ENCODE data around the gene ORAI1.

The ORAI1 gene

DNA sequence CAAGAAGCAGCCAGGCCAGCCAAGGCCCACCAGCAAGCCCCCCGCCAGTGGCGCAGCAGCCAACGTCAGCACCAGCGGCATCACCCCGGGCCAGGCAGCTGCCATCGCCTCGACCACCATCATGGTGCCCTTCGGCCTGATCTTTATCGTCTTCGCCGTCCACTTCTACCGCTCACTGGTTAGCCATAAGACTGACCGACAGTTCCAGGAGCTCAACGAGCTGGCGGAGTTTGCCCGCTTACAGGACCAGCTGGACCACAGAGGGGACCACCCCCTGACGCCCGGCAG lies 15.0 kb downstream of the ORAI1 start:
- TF ChIP-seq, protein P1, sequence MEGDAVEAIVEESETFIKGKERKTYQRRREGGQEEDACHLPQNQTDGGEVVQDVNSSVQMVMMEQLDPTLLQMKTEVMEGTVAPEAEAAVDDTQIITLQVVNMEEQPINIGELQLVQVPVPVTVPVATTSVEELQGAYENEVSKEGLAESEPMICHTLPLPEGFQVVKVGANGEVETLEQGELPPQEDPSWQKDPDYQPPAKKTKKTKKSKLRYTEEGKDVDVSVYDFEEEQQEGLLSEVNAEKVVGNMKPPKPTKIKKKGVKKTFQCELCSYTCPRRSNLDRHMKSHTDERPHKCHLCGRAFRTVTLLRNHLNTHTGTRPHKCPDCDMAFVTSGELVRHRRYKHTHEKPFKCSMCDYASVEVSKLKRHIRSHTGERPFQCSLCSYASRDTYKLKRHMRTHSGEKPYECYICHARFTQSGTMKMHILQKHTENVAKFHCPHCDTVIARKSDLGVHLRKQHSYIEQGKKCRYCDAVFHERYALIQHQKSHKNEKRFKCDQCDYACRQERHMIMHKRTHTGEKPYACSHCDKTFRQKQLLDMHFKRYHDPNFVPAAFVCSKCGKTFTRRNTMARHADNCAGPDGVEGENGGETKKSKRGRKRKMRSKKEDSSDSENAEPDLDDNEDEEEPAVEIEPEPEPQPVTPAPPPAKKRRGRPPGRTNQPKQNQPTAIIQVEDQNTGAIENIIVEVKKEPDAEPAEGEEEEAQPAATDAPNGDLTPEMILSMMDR (IDR thresholded peaks at IDR 0.05) = no peak
- Histone ChIP-seq H3K4me3 (no peak overlapping the region), H3K4me1 (no peaks in the 10 kb centered on the region), H3K27ac (no peak overlapping the region), H3K27me3 (no peaks in the 10 kb centered on the region), H3K9me3 (no peaks in the 10 kb centered on the region), H3K36me3 (peaks cover 0 to 13% (median 12%) of the 10 kb centered on the region in 3 donors)
- intact Hi-C loops (cut with DNase I; ENCODE audit: low total_unique reads) = no loop called here
- no peak for DNase-seq

DNA sequence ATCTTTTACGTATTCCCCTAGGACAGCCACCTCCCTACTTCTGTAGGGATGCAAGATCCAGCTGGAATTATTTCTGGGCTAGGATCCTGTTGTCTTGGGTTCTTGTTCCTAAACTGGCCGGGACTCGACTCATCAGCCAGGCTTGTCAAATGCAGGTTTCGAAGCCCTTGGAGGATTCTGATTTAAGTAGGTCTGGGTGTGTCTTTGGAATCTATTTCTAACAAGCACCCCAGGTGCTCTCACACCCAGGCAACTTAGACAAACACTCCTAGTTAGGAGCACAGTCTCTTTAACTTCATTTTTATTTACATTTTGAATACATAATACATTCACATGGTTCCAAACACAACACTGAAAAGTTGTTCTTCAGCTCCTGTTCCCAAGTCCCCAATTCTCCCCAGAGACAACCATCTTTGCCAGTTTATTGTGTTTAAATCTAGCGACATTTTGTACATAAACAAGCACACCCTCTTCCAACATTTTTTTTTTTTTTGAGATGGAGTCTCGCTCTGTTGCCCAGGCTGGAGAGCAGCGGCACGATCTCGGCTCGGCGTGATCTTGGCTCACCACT lies 22.2 kb downstream of the ORAI1 start:
- no peak overlapping the region for H3K27ac ChIP-seq

DNA sequence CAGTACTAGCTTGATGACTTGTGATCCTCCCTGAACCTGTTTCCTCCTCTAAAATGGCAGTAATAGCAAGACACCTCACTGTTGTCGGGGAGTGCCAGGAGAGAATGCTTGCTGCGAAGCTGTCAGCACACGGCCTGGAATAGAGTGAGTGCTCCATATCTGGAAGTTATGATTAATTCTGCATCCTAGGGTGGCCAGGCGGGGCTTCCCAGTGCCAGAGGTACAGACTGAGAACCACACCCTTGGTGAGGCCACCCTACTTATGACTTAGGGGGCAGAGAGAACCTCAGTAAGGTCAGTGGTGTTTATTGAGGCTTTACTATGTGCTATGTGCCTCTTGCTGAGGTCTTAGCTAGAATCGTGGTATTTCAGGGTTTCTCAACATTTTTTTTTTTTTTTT lies 23.0 kb downstream of the ORAI1 start:
- peaks cover 0 to 3% of the 10 kb centered on the region in 2 donors for H3K27me3 ChIP-seq
- no peak for DNase-seq
- no peak overlapping the region for H3K27ac ChIP-seq
- intact Hi-C loops (cut with DNase I; ENCODE audit: low total_unique reads) = no loop called here
- H3K4me1 ChIP-seq = no peaks in the 10 kb centered on the region
- TF ChIP-seq, protein P1 (IDR thresholded peaks at IDR 0.05) = no peak
- no peaks in the 10 kb centered on the region for H3K36me3 ChIP-seq
- no peak overlapping the region for H3K4me3 ChIP-seq
- no peaks in the 10 kb centered on the region for H3K9me3 ChIP-seq

More for the DNA sequence above, 22.2 kb downstream of the ORAI1 start:
- Histone ChIP-seq H3K36me3 (no peaks in the 10 kb centered on the region), H3K9me3 (no peaks in the 10 kb centered on the region), H3K27me3 (no peaks in the 10 kb centered on the region), H3K4me3 (no peak overlapping the region), H3K4me1 (no peaks in the 10 kb centered on the region)
- intact Hi-C loops (cut with DNase I; ENCODE audit: low total_unique reads) = no loop called here
- no peak for DNase-seq
- TF ChIP-seq, protein P1 (IDR thresholded peaks at IDR 0.05) = no peak

DNA sequence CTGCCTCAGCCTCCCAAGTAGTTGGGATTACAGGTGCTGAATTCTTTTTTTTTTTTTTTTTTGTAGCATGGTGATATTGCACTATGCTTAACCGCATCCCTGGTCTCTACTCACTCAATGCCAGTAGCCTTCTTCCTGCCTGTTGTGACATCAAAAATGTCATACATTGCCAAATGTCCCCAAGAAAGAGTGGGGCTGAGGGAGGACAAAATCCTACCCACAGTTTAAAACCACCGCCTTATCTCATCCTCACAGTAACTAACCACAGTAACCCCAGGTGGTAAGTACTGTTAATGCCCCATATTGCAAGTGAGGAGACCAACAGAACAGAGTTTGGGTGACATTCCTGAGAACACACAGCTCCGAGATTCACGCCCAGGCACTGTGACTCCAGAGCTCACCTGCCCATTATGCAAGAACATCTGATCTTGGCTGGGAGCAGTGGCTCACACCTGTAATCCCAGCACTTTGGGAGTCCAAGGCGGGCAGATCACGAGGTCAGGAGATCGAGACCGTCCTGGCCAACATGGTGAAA lies 23.6 kb downstream of the ORAI1 start:
- no peaks in the 10 kb centered on the region for H3K9me3 ChIP-seq
- no peak overlapping the region for H3K27ac ChIP-seq
- peaks cover 0 to 6% of the 10 kb centered on the region in 2 donors for H3K27me3 ChIP-seq
- no peak overlapping the region for H3K4me3 ChIP-seq
- no peaks in the 10 kb centered on the region for H3K4me1 ChIP-seq
- TF ChIP-seq, protein P1 (IDR thresholded peaks at IDR 0.05) = no peak
- no peaks in the 10 kb centered on the region for H3K36me3 ChIP-seq
- intact Hi-C loops (cut with DNase I; ENCODE audit: low total_unique reads) = no loop called here
- no peak for DNase-seq

DNA sequence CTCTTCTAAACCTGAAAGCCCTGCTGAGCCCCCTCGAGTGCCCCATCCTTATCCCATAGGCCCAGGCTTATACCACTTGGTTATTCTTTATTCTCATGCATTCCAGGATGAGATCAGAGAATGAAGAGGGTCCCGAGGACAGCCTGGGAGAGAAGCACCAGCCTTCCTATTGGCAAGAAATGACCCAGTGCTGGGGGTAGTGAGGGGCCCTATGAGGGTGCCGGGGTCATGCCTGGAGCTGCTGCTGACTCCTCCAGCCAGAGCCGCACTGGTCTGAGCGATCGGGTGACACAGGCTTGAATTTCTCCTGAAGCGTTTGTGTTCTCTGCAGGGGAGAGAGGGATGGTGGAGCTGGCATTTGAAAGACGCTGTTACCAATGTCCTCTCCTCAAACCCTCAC lies 25.0 kb downstream of the ORAI1 start:
- Histone ChIP-seq H3K9me3 (no peaks in the 10 kb centered on the region), H3K27ac (no peak overlapping the region), H3K4me3 (no peak overlapping the region), H3K27me3 (peaks cover 0 to 6% of the 10 kb centered on the region in 2 donors), H3K4me1 (no peaks in the 10 kb centered on the region), H3K36me3 (no peaks in the 10 kb centered on the region)
- TF ChIP-seq, protein P1 (IDR thresholded peaks at IDR 0.05) = no peak
- no peak for DNase-seq
- intact Hi-C loops (cut with DNase I; ENCODE audit: low total_unique reads) = no loop called here

Measured in tibial artery (tissue), 4 donors.